HepG2 (cell line): ENCODE results near the gene FYB2. TPM values are rescaled to one million over a fixed set of nuclear protein-coding genes. Genes with fewer than 3 reads are reported as not detected.

ENCODE experiments used
- ATAC-seq: fragments of 200-7000 bp; cut with Tn5 transposase; 3 replicates; pipeline ENCODE4 v1.9.1; 2020; ENCODE audit warnings: mild to moderate bottlenecking, moderate library complexity
- BruUV-seq: library from RNA; stranded (reverse); fragments of 400-500 nt; replicated peaks from 2 replicates; lab custom pipeline; 2021; lab: Mats Ljungman, UMichigan
- CTCF ChIA-PET: fragments of 300-600 bp; formaldehyde crosslinking; extraction: SDS; loops from one replicate; lab custom pipeline; 2021; ENCODE audit warnings: low total read pairs, inconsistent platforms, low intra/inter-chr PET ratio; lab: Yijun Ruan, JAX
- POLR2A ChIA-PET: fragments of 350-600 bp; sonication (Branson Sonifier 250); formaldehyde crosslinking; loops from one replicate; lab custom pipeline; 2020; ENCODE audit warnings: antibody characterized with exemption, inconsistent platforms; lab: Yijun Ruan, JAX
- DNase-seq: peaks from one replicate; pipeline ENCODE4 v3.0.0-alpha.2; 2015; ENCODE audit warnings: low spot score
- FAIRE-seq: peaks from 3 replicates; lab custom pipeline; 2011; peaks lifted over from hg19 to GRCh38; lab: Jason Lieb, UNC
- H2AFZ ChIP-seq: one replicate; pipeline ENCODE4 v1.6.1; 2011; ENCODE audit warnings: low read length, inconsistent platforms
- H3K27ac ChIP-seq: fragments of 300-600 bp; 3 replicates; pipeline ENCODE4 v1.8.0; 2011; ENCODE audit warnings: mixed run types, mild to moderate bottlenecking, mixed read lengths, low read length, inconsistent platforms; ENCODE audit not compliant: insufficient read depth; ENCODE audit errors: extremely low read length
- H3K27me3 ChIP-seq, 2 experiments: fragments of 200-600 bp in 1 of 2; 2 replicates in 1 of 2; 3 replicates in 1 of 2; pipeline versions ENCODE4 v1.6.0 to v1.8.0; 2011; ENCODE audit warnings: low read length in 2 of 2, mild to moderate bottlenecking in 2 of 2, moderate library complexity in 2 of 2, inconsistent platforms in 1 of 2; ENCODE audit not compliant: insufficient read depth in 2 of 2, control insufficient read depth in 1 of 2
- H3K36me3 ChIP-seq, 2 experiments: fragments of 200-600 bp in 1 of 2; replicated peaks in 1 of 2; 2 replicates in 1 of 2; 3 replicates in 1 of 2; pipeline versions ENCODE4 v1.5.1 to v1.8.0; 2011; ENCODE audit warnings: low read length in 2 of 2, inconsistent platforms in 1 of 2; ENCODE audit not compliant: insufficient read depth in 2 of 2, control insufficient read depth in 1 of 2
- H3K4me1 ChIP-seq: 2 replicates; pipeline ENCODE4 v1.5.1; 2012; ENCODE audit warnings: low read length, inconsistent platforms; ENCODE audit not compliant: insufficient read depth
- H3K4me2 ChIP-seq: 2 replicates; pipeline ENCODE4 v1.6.0; 2011; ENCODE audit warnings: low read depth, low read length, inconsistent platforms
- H3K4me3 ChIP-seq, 3 experiments: fragments of 200-600 bp in 1 of 3; sonication (generic), shearing (Covaris generic) in 1 of 3; replicated peaks in 1 of 3; 2 replicates each; pipeline ENCODE4 v1.5.1; 2011 to 2016; ENCODE audit warnings: low read length in 3 of 3, inconsistent platforms in 2 of 3, low read depth in 2 of 3, mild to moderate bottlenecking in 2 of 3, control low read depth in 1 of 3, mixed read lengths in 1 of 3; ENCODE audit not compliant: insufficient read depth in 1 of 3
- H3K79me2 ChIP-seq: one replicate; pipeline ENCODE4 v1.6.1; 2011; ENCODE audit warnings: low read length, inconsistent platforms; ENCODE audit not compliant: insufficient read depth
- H3K9ac ChIP-seq: 2 replicates; pipeline ENCODE4 v1.6.0; 2011; ENCODE audit warnings: mild to moderate bottlenecking, low read depth, low read length, inconsistent platforms; ENCODE audit not compliant: insufficient read depth
- H3K9me3 ChIP-seq: 2 replicates; pipeline ENCODE4 v1.5.1; 2012; ENCODE audit warnings: mild to moderate bottlenecking, low read length
- H4K20me1 ChIP-seq: 2 replicates; pipeline ENCODE4 v1.6.0; 2011; ENCODE audit warnings: inconsistent platforms, mild to moderate bottlenecking, low read length, moderate library complexity; ENCODE audit not compliant: insufficient read depth
- ARID2 ChIP-seq: sonication (generic); formaldehyde crosslinking; IDR thresholded peaks from 2 replicates; pipeline ENCODE4 v1.8.1; 2022; ENCODE audit warnings: mild to moderate bottlenecking, missing genetic modification reagents, borderline replicate concordance
- ATF7 ChIP-seq, 2 experiments: fragments of 450-650 bp in 1 of 2; sonication (generic) in 1 of 2; formaldehyde crosslinking in 1 of 2; IDR thresholded peaks; 2 replicates each; pipeline versions ENCODE4 v1.4.0 to v1.6.1; 2016 to 2020; ENCODE audit warnings: antibody characterized with exemption in 1 of 2, mild to moderate bottlenecking in 1 of 2, missing genetic modification reagents in 1 of 2
- DMAP1 ChIP-seq: IDR thresholded peaks from 2 replicates; pipeline ENCODE4 v1.6.1; 2016
- GATAD1 ChIP-seq: IDR thresholded peaks from 2 replicates; pipeline ENCODE4 v1.6.1; 2016; ENCODE audit warnings: missing genetic modification reagents, missing compliant biosample characterization
- HHEX ChIP-seq: IDR thresholded peaks from 2 replicates; pipeline ENCODE4 v1.6.1; 2016; ENCODE audit warnings: control low read depth
- NFE2L1 ChIP-seq: sonication (generic); formaldehyde crosslinking; IDR thresholded peaks from 2 replicates; pipeline ENCODE4 v1.4.0; 2020; ENCODE audit warnings: missing genetic modification reagents, mild to moderate bottlenecking, borderline replicate concordance
- NONO ChIP-seq, 2 experiments: fragments of 450-650 bp in 1 of 2; sonication (generic) in 1 of 2; formaldehyde crosslinking in 1 of 2; IDR thresholded peaks in 1 of 2; conservative IDR thresholded peaks in 1 of 2; 2 replicates each; pipeline versions ENCODE4 v1.6.1 to v1.8.0; 2017 to 2022; ENCODE audit warnings: mild to moderate bottlenecking in 1 of 2, missing genetic modification reagents in 1 of 2, moderate library complexity in 1 of 2
- POLR2G ChIP-seq: fragments of 200-400 bp; formaldehyde crosslinking; IDR thresholded peaks from 2 replicates; pipeline ENCODE4 v1.6.1; 2018; ENCODE audit warnings: mild to moderate bottlenecking, low read depth, low read length, moderate library complexity
- TBX3 ChIP-seq: fragments of 450-650 bp; IDR thresholded peaks from 2 replicates; pipeline ENCODE4 v1.6.1; 2017; ENCODE audit warnings: antibody characterized with exemption, mild to moderate bottlenecking, inconsistent platforms, borderline replicate concordance
- ZNF225 ChIP-seq: sonication (generic); formaldehyde crosslinking; IDR thresholded peaks from 2 replicates; pipeline ENCODE4 v1.4.0; 2020; ENCODE audit warnings: mild to moderate bottlenecking, missing genetic modification reagents
- ZNF256 ChIP-seq: sonication (generic); formaldehyde crosslinking; conservative IDR thresholded peaks from 2 replicates; pipeline ENCODE4 v1.4.0; 2020; ENCODE audit warnings: missing genetic modification reagents
- ZNF543 ChIP-seq: sonication (generic); formaldehyde crosslinking; IDR thresholded peaks from 2 replicates; pipeline ENCODE4 v1.4.0; 2020; ENCODE audit warnings: mild to moderate bottlenecking, missing genetic modification reagents
- ZNF616 ChIP-seq: sonication (generic); formaldehyde crosslinking; IDR thresholded peaks from 2 replicates; pipeline ENCODE4 v1.5.0; 2020; ENCODE audit warnings: low read depth, mild to moderate bottlenecking, missing genetic modification reagents
- ZNF652 ChIP-seq: IDR thresholded peaks from 2 replicates; pipeline ENCODE4 v1.6.1; 2016; ENCODE audit warnings: low read depth, borderline replicate concordance
- WGBS: methylation state at CpG from one replicate; pipeline ENCODE4 v1.1.6; 2017; ENCODE audit warnings: low lambda C conversion rate; 5-methylcytosine and 5-hydroxymethylcytosine counted together
- in situ Hi-C: cut with HindIII; loops from 2 replicates; pipeline ENCODE4 v1.10.0; 2017; ENCODE audit warnings: low pct_unique_long_range_greater_than_20kb; ENCODE audit not compliant: extremely low pct_ligation_motif_present
- intact Hi-C: fragments of 100-400 bp; cut with micrococcal nuclease; formaldehyde crosslinking; loops from one replicate; pipeline ENCODE4 v1.10.0; 2022; ENCODE audit not compliant: unreplicated experiment
- polyA plus RNA-seq, 8 experiments: library from polyadenylated mRNA; depleted of rRNA in 3 of 8; stranded (reverse) in 7 of 8; unstranded in 1 of 8; fragments of >200 nt; fragmentation: Illumina TruSeq in 4 of 8; extraction: Trizol in 4 of 8; gene quantifications; 2 replicates each; pipeline versions ENCODE4 v1.2.1 to v1.2.3, GENCODE V29; 2011 to 2016; ENCODE audit warnings: low read depth in 4 of 8, missing spikeins in 1 of 8, mixed read lengths in 1 of 8; ENCODE audit not compliant: insufficient read depth in 1 of 8
- total RNA-seq, 5 experiments: library from RNA; depleted of rRNA; stranded (reverse); fragments of >200 nt; fragmentation: Illumina TruSeq; extraction: Trizol; gene quantifications; 2 replicates each; pipeline ENCODE4 v1.2.3, GENCODE V29; 2016; ENCODE audit warnings: low read depth in 1 of 5
- TF ChIP-seq, protein P1 (sequence below): sonication (generic); formaldehyde crosslinking; IDR thresholded peaks from 2 replicates; pipeline ENCODE4 v1.4.0; 2020; ENCODE audit warnings: missing genetic modification reagents
- TF ChIP-seq, protein P2 (sequence below): sonication (generic); formaldehyde crosslinking; IDR thresholded peaks from 2 replicates; pipeline ENCODE4 v1.4.0; 2020; ENCODE audit warnings: low read depth, mild to moderate bottlenecking, missing genetic modification reagents

FYB2 gene
- total and polyA plus RNA-seq, 2 of the 13 experiments (the other 11 are each of a cell fraction or from before 2014, with no cell fraction given): 1.2 to 2.7 TPM

DNA sequence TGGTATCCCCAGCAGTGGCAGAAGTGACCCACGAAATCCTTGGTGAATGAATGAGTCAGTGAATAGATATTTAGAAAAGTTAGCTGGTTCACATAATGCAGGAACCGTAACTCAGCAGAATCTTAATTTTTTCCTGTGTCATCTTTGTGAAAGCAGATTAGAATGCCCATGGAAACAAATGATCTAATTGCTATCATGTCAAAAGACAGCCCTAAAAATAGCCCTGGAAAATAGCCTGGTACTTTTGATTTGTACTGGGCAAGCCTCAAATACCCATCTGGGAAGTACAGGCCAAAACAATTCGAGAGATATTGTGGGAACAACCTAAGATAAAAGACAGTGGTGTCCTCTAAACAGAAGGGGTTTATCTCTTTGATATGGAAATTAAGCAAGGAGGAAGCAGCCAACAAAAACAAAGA lies 21.1 kb downstream of the FYB2 start:
- WGBS: 69% methylated on average over 3 of the region's 3 CpGs
- no peaks in the 10 kb centered on the region for H3K9me3 ChIP-seq
- H3K4me1 ChIP-seq: no peaks in the 10 kb centered on the region
- H3K27me3 ChIP-seq: no peaks in the 10 kb centered on the region
- no peak overlapping the region for H3K27ac ChIP-seq
- no peaks in the 10 kb centered on the region for H3K36me3 ChIP-seq
- CTCF ChIA-PET: no interaction called here
- H2AFZ ChIP-seq: no peak overlapping the region
- POLR2A ChIA-PET: no interaction called here
- H3K4me3 ChIP-seq: no peak overlapping the region
- H3K9ac ChIP-seq: no peak overlapping the region
- no peak for ATAC-seq
- FAIRE-seq: no peak
- H3K79me2 ChIP-seq: no peaks in the 10 kb centered on the region
- no peaks in the 10 kb centered on the region for H4K20me1 ChIP-seq
- intact Hi-C loops: no loop called here
- no peak for DNase-seq
- TF ChIP-seq ATF7 (IDR thresholded peaks at IDR 0.05) (no peak), ATF7 (CRISPR knock-in tag; IDR thresholded peaks at IDR 0.05) (no peak), ZNF256 (CRISPR knock-in tag) (no peak), ZNF543 (CRISPR knock-in tag) (no peak), GATAD1 (CRISPR knock-in tag) (no peak), DMAP1 (no peak), TBX3 (no peak), ZNF225 (CRISPR knock-in tag) (no peak), ARID2 (no peak), NFE2L1 (CRISPR knock-in tag) (no peak), ZNF652 (CRISPR knock-in tag) (no peak), HHEX (CRISPR knock-in tag) (no peak), ZNF616 (CRISPR knock-in tag) (no peak), NONO (IDR thresholded peaks at IDR 0.05) (no peak), NONO (CRISPR knock-in tag; conservative IDR thresholded peaks at IDR 0.05) (no peak), POLR2G (no peak)
- TF ChIP-seq, protein P1, sequence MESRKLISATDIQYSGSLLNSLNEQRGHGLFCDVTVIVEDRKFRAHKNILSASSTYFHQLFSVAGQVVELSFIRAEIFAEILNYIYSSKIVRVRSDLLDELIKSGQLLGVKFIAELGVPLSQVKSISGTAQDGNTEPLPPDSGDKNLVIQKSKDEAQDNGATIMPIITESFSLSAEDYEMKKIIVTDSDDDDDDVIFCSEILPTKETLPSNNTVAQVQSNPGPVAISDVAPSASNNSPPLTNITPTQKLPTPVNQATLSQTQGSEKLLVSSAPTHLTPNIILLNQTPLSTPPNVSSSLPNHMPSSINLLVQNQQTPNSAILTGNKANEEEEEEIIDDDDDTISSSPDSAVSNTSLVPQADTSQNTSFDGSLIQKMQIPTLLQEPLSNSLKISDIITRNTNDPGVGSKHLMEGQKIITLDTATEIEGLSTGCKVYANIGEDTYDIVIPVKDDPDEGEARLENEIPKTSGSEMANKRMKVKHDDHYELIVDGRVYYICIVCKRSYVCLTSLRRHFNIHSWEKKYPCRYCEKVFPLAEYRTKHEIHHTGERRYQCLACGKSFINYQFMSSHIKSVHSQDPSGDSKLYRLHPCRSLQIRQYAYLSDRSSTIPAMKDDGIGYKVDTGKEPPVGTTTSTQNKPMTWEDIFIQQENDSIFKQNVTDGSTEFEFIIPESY (CRISPR knock-in tag): no peak
- TF ChIP-seq, protein P2, sequence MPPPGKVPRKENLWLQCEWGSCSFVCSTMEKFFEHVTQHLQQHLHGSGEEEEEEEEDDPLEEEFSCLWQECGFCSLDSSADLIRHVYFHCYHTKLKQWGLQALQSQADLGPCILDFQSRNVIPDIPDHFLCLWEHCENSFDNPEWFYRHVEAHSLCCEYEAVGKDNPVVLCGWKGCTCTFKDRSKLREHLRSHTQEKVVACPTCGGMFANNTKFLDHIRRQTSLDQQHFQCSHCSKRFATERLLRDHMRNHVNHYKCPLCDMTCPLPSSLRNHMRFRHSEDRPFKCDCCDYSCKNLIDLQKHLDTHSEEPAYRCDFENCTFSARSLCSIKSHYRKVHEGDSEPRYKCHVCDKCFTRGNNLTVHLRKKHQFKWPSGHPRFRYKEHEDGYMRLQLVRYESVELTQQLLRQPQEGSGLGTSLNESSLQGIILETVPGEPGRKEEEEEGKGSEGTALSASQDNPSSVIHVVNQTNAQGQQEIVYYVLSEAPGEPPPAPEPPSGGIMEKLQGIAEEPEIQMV (CRISPR knock-in tag): no peak
- in situ Hi-C loops: no loop called here
- BruUV-seq: no TSS peak
- no peak overlapping the region for H3K4me2 ChIP-seq
